Measurements from ENCODE around the gene LRMDA. TPM values are rescaled to one million over a fixed set of nuclear protein-coding genes. Genes with fewer than 3 reads are reported as not detected.

Gene LRMDA
- total and polyA plus RNA-seq, 2 of the 8 experiments (the other 6 are each of a cell fraction or from before 2014, with no cell fraction given), result 0.86 to 2.8 TPM

GRCh38 chr10:76354212-76354738 is 922.9 kb downstream of the LRMDA start:
- H3K56ac ChIP-seq (replicated peaks; ENCODE audit: insufficient read length, low read depth, low read length), result no peak overlapping the region
- H3K27me3 ChIP-seq (replicated peaks in 1 of 4; ENCODE audit: control insufficient read depth in 3 of 4, extremely low read depth in 1 of 4, insufficient read depth in 3 of 4, low read length in 3 of 4), result no peaks in the 10 kb centered on the region; a peak in 1 of 7 replicates
- H2BK5ac ChIP-seq (ENCODE audit: low read depth, low read length), result no peak overlapping the region
- H4K5ac ChIP-seq (ENCODE audit: insufficient read length, low read depth, low read length), result no peak overlapping the region
- 0 out of 7 replicates have a peak, but pooled peaks cover 0 to 3% (median 0%) of the 10 kb centered on the region in 4 experiments for H3K4me1 ChIP-seq (replicated peaks in 1 of 4; ENCODE audit: control insufficient read depth in 3 of 4, insufficient read depth in 4 of 4, low read length in 3 of 4)
- H3K79me2 ChIP-seq (ENCODE audit: control insufficient read depth in 1 of 2, insufficient read depth in 2 of 2, low read length in 2 of 2), result no peaks in the 10 kb centered on the region
- H4K91ac ChIP-seq (replicated peaks; ENCODE audit: insufficient read length, low read length), result no peak overlapping the region
- no peak overlapping the region for H2BK12ac ChIP-seq (ENCODE audit: low read depth, low read length)
- H2AFZ ChIP-seq (ENCODE audit: low read length), result no peak overlapping the region
- H3K18ac ChIP-seq (ENCODE audit: extremely low read depth, low read length), result no peak overlapping the region
- no peak overlapping the region for H2BK120ac ChIP-seq (replicated peaks; ENCODE audit: low read depth, low read length)
- H3K23ac ChIP-seq (ENCODE audit: insufficient read length), result no peak overlapping the region
- no peak overlapping the region for H3K14ac ChIP-seq (ENCODE audit: insufficient read length)
- no peak overlapping the region for H4K8ac ChIP-seq (ENCODE audit: extremely low read depth, insufficient read depth, low read length)
- H3K9me3 ChIP-seq (ENCODE audit: insufficient read depth in 2 of 2, low read depth in 1 of 2, low read length in 1 of 2), result no peaks in the 10 kb centered on the region
- no peaks in the 10 kb centered on the region for H3K79me1 ChIP-seq (ENCODE audit: low read depth, low read length)
- H2BK20ac ChIP-seq (ENCODE audit: low read length), result no peak overlapping the region
- H3K27ac ChIP-seq (ENCODE audit: low read depth, low read length), result no peak overlapping the region
- FAIRE-seq (no peak), DNase-seq (ENCODE audit: low read depth in 1 of 2, low spot score in 2 of 2) (no peak)
- H3K9ac ChIP-seq (replicated peaks in 1 of 4; ENCODE audit: extremely low read depth in 1 of 4, low read depth in 3 of 4, low read length in 3 of 4), result no peak overlapping the region
- POLR2A ChIA-PET (ENCODE audit: partially characterized antibody), result no interaction called here
- H2BK15ac ChIP-seq (ENCODE audit: low read length), result no peak overlapping the region
- 96% methylated on average over 2 of the region's 2 CpGs; no CpG with 5 or more reads in 1 of the 2 experiments for WGBS, 2 experiments (ENCODE audit: extremely low coverage in 1 of 2, insufficient coverage in 1 of 2, insufficient read length in 1 of 2, insufficient replicate concordance in 2 of 2, low coverage in 1 of 2, low lambda C conversion rate in 2 of 2, missing lambda C conversion rate in 1 of 2)
- CTCF ChIA-PET (ENCODE audit: partially characterized antibody), result interaction anchor here (0.6 kb wide), 1 partner anchor 313 kb away, joined by 3 read pairs; no protein-coding TSS in a partner anchor
- no peak overlapping the region for H3K4me2 ChIP-seq (ENCODE audit: insufficient read depth in 1 of 2, low read depth in 2 of 2, low read length in 2 of 2)
- peaks cover 2% of the 10 kb centered on the region; the same call in 1 of the 2 replicates for H3K23me2 ChIP-seq (ENCODE audit: low read depth, low read length)
- H3K4ac ChIP-seq (replicated peaks; ENCODE audit: insufficient read length, low read depth, low read length), result no peak overlapping the region
- H4K20me1 ChIP-seq (replicated peaks in 1 of 2; ENCODE audit: control insufficient read depth in 1 of 2, insufficient read depth in 2 of 2, low read length in 2 of 2), result no peaks in the 10 kb centered on the region
- no peak overlapping the region for H2AK5ac ChIP-seq (ENCODE audit: low read depth, low read length)
- H3K4me3 ChIP-seq (ENCODE audit: extremely low read depth in 1 of 4, insufficient read depth in 2 of 4, low read depth in 3 of 4, low read length in 4 of 4), result no peak overlapping the region
- H3K36me3 ChIP-seq (ENCODE audit: control insufficient read depth in 2 of 4, insufficient read depth in 4 of 4, low read length in 3 of 4), result no peaks in the 10 kb centered on the region
- TF ChIP-seq JUN (IDR thresholded peaks at IDR 0.05; ENCODE audit: low read depth, low read length) (no peak), TAF1 (IDR thresholded peaks at IDR 0.05; ENCODE audit: low read depth, low read length) (no peak), RFX5 (IDR thresholded peaks at IDR 0.05; ENCODE audit: borderline replicate concordance, low read depth, low read length) (no peak), POU5F1 (IDR thresholded peaks at IDR 0.05; ENCODE audit: low read depth, low read length) (no peak), FOSL1 (IDR thresholded peaks at IDR 0.05; ENCODE audit: insufficient read depth, low read depth, low read length) (no peak)
